Stimulated activated CD4-positive, alpha-beta T cell treated with anti-CD3 and anti-CD28 coated beads, TNF-alpha, amount 100 ng/mL, for 24 hours (primary cell): Measurements from ENCODE around the gene ITPRID2.

ENCODE experiments used
- DNase-seq, 3 experiments: peaks; one replicate each; pipeline ENCODE4 v3.0.0-alpha.2; 2020; ENCODE audit warnings: low read depth in 3 of 3

ITPRID2 gene

GRCh38 chr2:181891258-181891965 lies at the start of gene ITPRID2:
ITPRID2 (plus strand) TSS chr2:181891730; CDS start chr2:181892067, 337 bp downstream.
- peak; percentile 31 to 70 (median 48) for DNase-seq

DNA sequence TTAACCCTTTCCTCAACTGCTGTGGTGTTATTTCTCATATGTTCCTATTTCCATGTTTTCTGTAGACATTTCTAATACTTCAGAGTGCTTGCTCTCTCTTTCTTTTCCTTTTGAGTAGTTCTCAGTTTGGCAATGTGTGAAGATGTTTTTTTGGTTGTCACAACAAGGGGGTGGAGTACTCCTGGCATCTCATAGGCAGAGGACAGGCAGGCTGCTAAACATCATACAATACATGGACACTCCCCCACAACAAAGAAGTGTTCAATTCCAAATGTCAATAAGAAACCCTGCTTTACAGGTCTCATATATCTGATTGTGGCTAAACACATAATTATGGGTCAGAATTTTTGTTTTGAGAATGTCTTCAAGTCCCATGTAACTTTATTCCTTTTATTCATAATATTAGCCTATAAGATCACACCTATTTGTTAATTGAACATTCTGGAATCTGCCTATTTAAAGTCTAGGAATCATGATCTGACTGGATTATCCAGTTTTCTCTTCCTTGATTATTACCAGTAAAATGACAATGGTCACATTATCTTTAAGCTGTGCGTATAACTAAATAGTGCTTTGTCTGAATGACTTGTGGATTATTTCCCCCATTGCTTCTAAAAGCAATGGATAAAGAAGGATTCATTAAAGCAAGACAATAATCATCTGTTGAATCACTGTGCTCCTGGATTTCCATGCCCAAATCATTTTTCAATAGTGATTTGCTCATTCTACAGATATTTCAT lies 46.8 kb upstream of the ITPRID2 start:
- no peak for DNase-seq

DNA sequence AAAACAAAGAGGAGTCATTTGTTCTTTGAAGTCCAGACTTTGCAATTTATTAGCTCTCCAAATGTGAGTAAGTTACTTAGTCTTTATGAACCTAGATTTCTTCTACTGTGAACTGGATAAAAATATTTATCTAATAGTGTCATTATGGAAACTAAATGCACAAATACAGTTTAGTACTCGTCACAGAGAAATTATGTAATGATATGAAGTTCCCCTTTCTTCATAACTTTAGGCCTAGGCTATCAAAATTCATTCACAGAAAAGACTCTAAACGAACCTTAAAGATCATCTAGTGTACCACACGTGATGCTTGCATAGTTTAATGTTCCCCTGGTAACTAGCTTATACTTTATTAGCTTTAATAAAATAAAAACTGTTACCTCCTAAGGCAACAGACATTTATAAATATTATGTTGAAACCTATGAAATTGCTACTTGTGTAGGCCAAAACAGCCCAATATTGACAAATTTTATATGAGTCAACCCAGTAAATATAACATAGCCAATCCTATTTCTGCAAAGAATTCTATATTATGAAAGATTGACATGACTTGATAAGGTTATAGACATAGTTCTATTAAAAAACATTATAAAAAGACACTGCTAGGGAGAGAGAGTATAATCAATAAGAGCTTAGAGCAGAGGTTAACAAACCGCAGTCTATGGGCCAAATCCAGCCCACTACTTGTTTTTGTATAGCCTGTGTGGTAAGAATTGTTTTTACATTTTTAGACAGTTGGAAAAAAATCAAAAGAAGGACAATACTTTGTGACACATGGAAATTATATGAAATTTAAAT lies 44.9 kb upstream of the ITPRID2 start:
- DNase-seq: no peak

DNA sequence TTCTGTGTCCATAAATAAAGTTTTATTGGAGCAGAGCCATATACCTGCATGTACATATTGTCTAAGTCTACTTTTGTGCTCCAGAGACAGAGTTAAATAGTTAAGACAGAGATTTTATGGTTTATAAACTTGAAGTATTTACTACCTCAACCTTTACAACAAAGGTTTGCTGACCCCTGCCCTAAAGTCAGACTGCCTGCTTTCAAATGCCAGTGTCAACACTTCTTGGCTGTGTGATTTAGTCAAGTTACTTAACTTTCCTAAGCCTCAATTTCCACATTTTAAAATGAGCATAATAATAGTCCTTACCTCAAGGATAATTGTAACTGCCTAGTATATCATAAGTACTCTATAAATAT lies 44.4 kb upstream of the ITPRID2 start:
- DNase-seq: no peak

DNA sequence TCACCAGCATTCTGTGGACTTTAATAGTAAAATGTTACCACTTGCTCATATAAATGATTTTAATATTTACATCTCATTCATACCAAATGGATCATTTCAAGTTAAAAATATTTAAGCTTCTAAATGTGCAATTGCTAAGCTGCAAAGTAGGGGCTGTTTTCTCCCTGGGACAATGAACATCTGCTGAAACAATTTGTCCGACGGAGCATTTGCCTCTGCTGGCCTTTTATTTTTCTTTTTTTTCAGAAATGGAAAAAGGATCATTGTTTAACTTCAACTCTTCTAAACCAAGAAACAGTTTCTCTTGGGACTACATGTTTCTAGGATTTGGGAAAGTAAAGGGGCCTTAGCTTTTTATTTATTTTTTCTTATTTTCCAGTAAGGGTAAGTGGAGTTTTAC lies 43.8 kb upstream of the ITPRID2 start:
- DNase-seq: no peak

GRCh38 chr2:181848261-181848886 lies 43.2 kb upstream of the ITPRID2 start:
- DNase-seq: no peak

- DNase-seq: no peak
Observed at GRCh38 chr2:181849601-181850000, 41.9 kb upstream of the ITPRID2 start.

- no peak for DNase-seq
Observed at GRCh38 chr2:181850936-181851560, 40.5 kb upstream of the ITPRID2 start.

DNA sequence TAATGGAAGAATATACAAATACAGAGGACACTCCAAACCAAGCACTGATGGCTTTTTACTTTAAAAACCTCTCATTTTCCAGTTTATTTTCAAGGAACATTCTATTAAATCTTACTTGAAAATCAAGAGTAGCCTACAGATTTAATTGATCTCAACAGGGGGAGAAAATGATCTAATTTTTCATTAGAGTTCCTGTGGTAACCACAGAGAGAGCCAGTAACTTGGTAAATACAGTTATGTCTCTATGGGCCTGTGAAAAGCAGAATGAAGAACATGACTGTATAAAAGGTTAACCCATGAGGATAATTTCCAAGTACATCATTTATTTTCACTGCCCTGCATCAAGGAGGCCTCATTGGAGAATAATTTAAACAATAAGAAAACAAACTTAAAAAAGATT lies 39.8 kb upstream of the ITPRID2 start:
- DNase-seq: no peak

GRCh38 chr2:181853696-181854095 lies 37.8 kb upstream of the ITPRID2 start:
- DNase-seq: no peak

GRCh38 chr2:181857483-181857882 lies 34.0 kb upstream of the ITPRID2 start:
- DNase-seq: no peak

DNA sequence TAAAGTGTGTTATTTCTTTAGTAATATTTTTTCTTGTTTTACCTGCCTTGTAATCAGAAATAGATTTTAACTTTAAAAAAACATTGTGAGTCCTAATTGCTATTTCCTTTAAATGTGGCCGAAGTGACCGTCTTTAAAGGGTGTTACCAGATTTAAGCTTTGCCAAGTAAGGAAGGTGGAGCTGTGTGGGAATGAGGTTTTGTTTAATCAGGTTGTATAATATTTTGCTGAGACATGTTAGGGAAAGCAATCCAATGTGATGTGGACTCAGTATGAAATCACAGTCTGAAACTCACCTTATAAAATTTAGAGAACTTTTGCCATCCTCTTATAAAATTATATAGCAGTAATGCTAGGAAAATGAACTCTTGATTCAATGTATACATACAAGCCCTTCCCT lies 32.9 kb upstream of the ITPRID2 start:
- DNase-seq: no peak

- no peak for DNase-seq
Observed at GRCh38 chr2:181859123-181859522, 32.4 kb upstream of the ITPRID2 start.

- DNase-seq: no peak
Observed at GRCh38 chr2:181859803-181860202, 31.7 kb upstream of the ITPRID2 start.

DNA sequence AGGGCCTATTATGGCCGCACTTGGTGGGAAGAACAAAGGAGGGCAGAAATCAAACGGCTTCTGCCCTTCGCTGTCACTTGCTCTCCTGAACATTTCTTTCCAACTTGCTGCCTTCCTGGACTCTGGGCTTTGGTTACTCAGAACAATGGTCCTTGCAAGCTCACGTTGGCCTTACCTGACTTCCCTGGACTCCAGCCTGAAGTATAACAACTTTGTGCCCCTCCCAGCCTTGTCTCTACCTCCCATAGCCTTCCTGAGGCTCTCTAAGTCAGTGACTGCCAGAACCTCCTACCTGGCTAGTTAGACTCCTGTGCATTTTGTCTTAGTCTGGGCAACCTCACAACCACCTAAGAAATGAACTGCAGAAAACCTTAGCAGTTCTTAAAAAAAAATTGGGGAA lies 30.2 kb upstream of the ITPRID2 start:
- no peak for DNase-seq

- no peak for DNase-seq
Observed at GRCh38 chr2:181862583-181863281, 28.8 kb upstream of the ITPRID2 start.

- DNase-seq: no peak
Observed at GRCh38 chr2:181872178-181872577, 19.4 kb upstream of the ITPRID2 start.

GRCh38 chr2:181876614-181877063 lies 14.9 kb upstream of the ITPRID2 start:
- no peak for DNase-seq

DNA sequence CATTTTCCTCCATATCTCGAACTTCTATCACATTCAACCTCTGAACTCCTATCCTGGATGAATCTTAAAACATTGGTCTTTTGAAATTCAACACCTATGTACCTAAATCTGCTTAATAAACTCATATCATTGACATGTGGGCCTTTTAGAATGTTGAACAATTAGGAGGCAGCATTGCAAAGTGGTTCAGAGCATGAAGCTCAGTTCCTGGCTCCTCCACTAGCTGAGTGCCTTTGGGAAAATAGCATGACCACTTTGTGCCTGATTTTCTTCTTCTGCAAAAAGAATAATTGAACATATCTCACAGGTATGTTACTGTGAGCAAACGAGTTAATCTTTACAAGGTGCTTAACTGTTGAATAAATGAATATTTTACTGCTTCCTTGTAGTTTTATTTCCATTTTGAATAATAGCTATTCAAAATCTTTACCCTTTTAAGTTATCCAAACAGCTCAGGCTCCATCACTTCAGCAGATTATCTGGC lies 14.3 kb upstream of the ITPRID2 start:
- no peak for DNase-seq

DNA sequence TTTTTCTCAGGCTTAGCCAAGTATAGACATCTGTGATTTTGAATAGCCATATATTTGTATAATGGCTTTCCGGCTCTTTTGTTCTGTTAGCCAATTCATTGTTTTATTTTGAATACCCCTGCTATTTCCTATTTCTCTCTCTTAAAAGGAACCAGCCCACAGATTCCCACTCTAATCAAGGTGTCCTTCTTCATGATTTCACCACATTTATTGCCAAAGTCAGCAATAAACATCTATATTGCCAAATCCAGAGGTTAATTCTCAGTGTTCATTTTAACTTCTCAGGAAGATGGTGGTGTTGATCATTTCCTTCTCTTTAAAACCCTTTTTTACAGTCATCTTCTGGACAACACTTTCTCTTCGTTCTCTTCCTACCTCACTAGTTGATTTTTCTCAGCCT lies 13.1 kb upstream of the ITPRID2 start:
- DNase-seq: no peak

DNA sequence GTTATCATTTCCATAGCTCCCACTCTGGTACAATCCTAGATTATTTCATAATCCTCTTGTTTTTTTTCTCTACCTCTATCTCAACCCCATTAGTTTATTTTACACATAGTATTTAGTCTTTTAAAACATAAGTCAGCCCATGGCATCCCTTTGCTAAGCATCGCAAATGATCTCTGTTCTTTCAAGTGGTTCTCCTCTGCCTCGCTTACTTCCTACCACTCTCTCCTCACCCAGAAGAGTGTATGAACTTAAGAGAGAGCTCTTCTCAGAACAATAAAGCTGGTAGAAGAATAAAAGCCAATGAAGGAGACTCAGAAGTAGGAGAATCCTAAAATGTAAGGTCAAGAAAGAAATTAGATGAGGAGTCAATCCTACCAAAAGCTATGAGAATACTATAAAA lies 12.2 kb upstream of the ITPRID2 start:
- no peak for DNase-seq
